Measurements from ENCODE around the gene TSLP. TPM values are rescaled to one million over a fixed set of nuclear protein-coding genes. Genes with fewer than 3 reads are reported as not detected.

Gene TSLP
- polyA plus RNA-seq, 1 donor from 2014 or later, result not detected

- Mint-ChIP-seq H3K27ac (no peak overlapping the region), H3K36me3 (peaks cover 11% of the 10 kb centered on the region), H3K9me3 (no peaks in the 10 kb centered on the region), H3K4me1 (no peaks in the 10 kb centered on the region), H3K27me3 (no peaks in the 10 kb centered on the region), H3K4me3 (no peak overlapping the region)
These were observed 47.7 kb downstream of the TSLP start for GRCh38 chr5:111119221-111119620.

- Mint-ChIP-seq H3K27me3 (no peaks in the 10 kb centered on the region), H3K9me3 (no peaks in the 10 kb centered on the region), H3K4me1 (no peaks in the 10 kb centered on the region), H3K36me3 (peaks cover 11% of the 10 kb centered on the region), H3K27ac (no peak overlapping the region), H3K4me3 (no peak overlapping the region)
These were observed 48.3 kb downstream of the TSLP start for GRCh38 chr5:111119856-111120255.

- Mint-ChIP-seq H3K27ac (no peak overlapping the region), H3K36me3 (peaks cover 11% of the 10 kb centered on the region)
These were observed 49.4 kb downstream of the TSLP start for GRCh38 chr5:111120911-111121310.

GRCh38 chr5:111121926-111122325, 50.4 kb downstream of the TSLP start:
- H3K27me3 Mint-ChIP-seq, result no peaks in the 10 kb centered on the region
- H3K9me3 Mint-ChIP-seq, result no peaks in the 10 kb centered on the region
- H3K4me1 Mint-ChIP-seq, result no peaks in the 10 kb centered on the region
- no peak overlapping the region for H3K4me3 Mint-ChIP-seq
- peaks cover 17% of the 10 kb centered on the region for H3K36me3 Mint-ChIP-seq
- no peak overlapping the region for H3K27ac Mint-ChIP-seq

More at GRCh38 chr5:111120911-111121310, 49.4 kb downstream of the TSLP start:
- no peaks in the 10 kb centered on the region for H3K9me3 Mint-ChIP-seq
- H3K4me3 Mint-ChIP-seq, result no peak overlapping the region
- H3K27me3 Mint-ChIP-seq, result no peaks in the 10 kb centered on the region
- no peaks in the 10 kb centered on the region for H3K4me1 Mint-ChIP-seq

GRCh38 chr5:111122398-111122797, 50.9 kb downstream of the TSLP start:
- Mint-ChIP-seq H3K36me3 (peaks cover 18% of the 10 kb centered on the region), H3K4me3 (no peak overlapping the region), H3K27ac (no peak overlapping the region), H3K4me1 (no peaks in the 10 kb centered on the region), H3K9me3 (no peaks in the 10 kb centered on the region), H3K27me3 (no peaks in the 10 kb centered on the region)

- H3K4me3 Mint-ChIP-seq, result no peak overlapping the region
- no peaks in the 10 kb centered on the region for H3K9me3 Mint-ChIP-seq
- H3K4me1 Mint-ChIP-seq, result no peaks in the 10 kb centered on the region
- H3K27me3 Mint-ChIP-seq, result no peaks in the 10 kb centered on the region
- H3K27ac Mint-ChIP-seq, result no peak overlapping the region
- H3K36me3 Mint-ChIP-seq, result peaks cover 16% of the 10 kb centered on the region
These were observed 53.3 kb downstream of the TSLP start for GRCh38 chr5:111124793-111125192.

GRCh38 chr5:111126896-111127295, 55.4 kb downstream of the TSLP start:
- peaks cover 10% of the 10 kb centered on the region for H3K36me3 Mint-ChIP-seq
- H3K27ac Mint-ChIP-seq, result no peak overlapping the region
- no peaks in the 10 kb centered on the region for H3K27me3 Mint-ChIP-seq
- no peak overlapping the region for H3K4me3 Mint-ChIP-seq
- H3K4me1 Mint-ChIP-seq, result no peaks in the 10 kb centered on the region
- H3K9me3 Mint-ChIP-seq, result no peaks in the 10 kb centered on the region

Other genes with a start within 250 kb of the TSLP start
- 19.8 TPM for gene WDR36, start 20.6 kb downstream of the TSLP start, polyA plus RNA-seq
- 9.7 TPM for gene CAMK4, start 152.7 kb downstream of the TSLP start, polyA plus RNA-seq

All from IgD-negative memory B cell (primary cell).